Measurements from ENCODE around the gene PVALEF.

The PVALEF gene

GRCh38 chr17:81231121-81231645 lies 65.9 kb downstream of the PVALEF start:
- Histone ChIP-seq H3K27me3 (ENCODE audit: low read depth, low read length) (no peaks in the 10 kb centered on the region), H3K4me3 (ENCODE audit: low read length) (no peak overlapping the region), H3K9me3 (ENCODE audit: insufficient read depth, low read length) (peaks cover 3% of the 10 kb centered on the region; the same call in 1 of the 2 replicates), H4K20me1 (ENCODE audit: insufficient read depth, low read length) (no peaks in the 10 kb centered on the region), H3K79me2 (ENCODE audit: low read length) (no peaks in the 10 kb centered on the region), H3K27ac (ENCODE audit: low read length) (no peak overlapping the region), H3K4me2 (ENCODE audit: low read length) (no peak overlapping the region), H3K9ac (ENCODE audit: low read length) (no peak overlapping the region), H3K36me3 (replicated peaks; ENCODE audit: low read depth, low read length) (peaks cover 12% of the 10 kb centered on the region), H2AFZ (ENCODE audit: low read depth, low read length) (no peak overlapping the region), H3K4me1 (ENCODE audit: low read length) (peaks cover 28% of the 10 kb centered on the region)
- TF ChIP-seq CTCF (IDR thresholded peaks at IDR 0.05; ENCODE audit: low read depth, low read length) (no peak), EZH2phosphoT487 (IDR thresholded peaks at IDR 0.05; ENCODE audit: low read depth) (no peak)

- Histone ChIP-seq H3K27me3 (ENCODE audit: low read depth, low read length) (no peaks in the 10 kb centered on the region), H3K4me3 (ENCODE audit: low read length) (no peak overlapping the region), H3K9ac (ENCODE audit: low read length) (no peak overlapping the region), H3K9me3 (ENCODE audit: insufficient read depth, low read length) (peaks cover 2% of the 10 kb centered on the region; the same call in 1 of the 2 replicates), H3K27ac (ENCODE audit: low read length) (no peak overlapping the region), H3K36me3 (replicated peaks; ENCODE audit: low read depth, low read length) (peaks cover 12% of the 10 kb centered on the region), H4K20me1 (ENCODE audit: insufficient read depth, low read length) (no peaks in the 10 kb centered on the region), H3K4me1 (ENCODE audit: low read length) (peaks cover 27% of the 10 kb centered on the region), H3K4me2 (ENCODE audit: low read length) (no peak overlapping the region), H3K79me2 (ENCODE audit: low read length) (no peaks in the 10 kb centered on the region), H2AFZ (ENCODE audit: low read depth, low read length) (no peak overlapping the region)
- TF ChIP-seq EZH2phosphoT487 (IDR thresholded peaks at IDR 0.05; ENCODE audit: low read depth) (no peak), CTCF (IDR thresholded peaks at IDR 0.05; ENCODE audit: low read depth, low read length) (no peak)
These were observed 66.7 kb downstream of the PVALEF start for GRCh38 chr17:81231766-81232581.
